ENCODE results near the gene PARP1. TPM values are rescaled to one million over a fixed set of nuclear protein-coding genes. Genes with fewer than 3 reads are reported as not detected.
A peak's percentile ranks its signal among the peaks of the same experiment; 100 is the strongest.

Gene PARP1
- total RNA-seq, 2 experiments from 2014 or later: 532 to 594 TPM

DNA sequence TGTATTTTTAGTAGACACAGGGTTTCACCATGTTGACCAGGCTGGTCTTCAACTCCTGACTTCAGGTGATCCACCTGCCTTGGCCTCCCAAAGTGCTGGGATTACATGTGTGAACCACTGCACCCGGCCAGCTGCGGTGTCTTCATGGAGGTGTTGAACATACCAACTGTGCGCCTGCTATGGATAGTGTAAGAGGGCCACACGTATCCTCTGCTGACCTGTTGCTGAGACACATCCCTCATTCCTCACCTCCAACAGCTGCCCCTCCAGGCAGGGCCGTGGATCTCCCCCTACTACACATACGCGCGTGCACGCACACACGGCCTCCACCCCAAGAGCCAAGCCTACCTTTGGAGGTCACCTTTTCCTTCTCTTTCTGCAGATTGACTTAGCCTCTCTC, 48.0 kb upstream of the PARP1 start:
- Histone ChIP-seq H3K36me3 (ENCODE audit: insufficient read depth, low read length) (no peaks in the 10 kb centered on the region; the same call in 1 of the 2 replicates), H3K27ac (ENCODE audit: low read depth, low read length, poor library complexity, severe bottlenecking) (no peak overlapping the region), H3K4me1 (ENCODE audit: insufficient read depth, low read length, poor library complexity, severe bottlenecking) (peaks cover 21% of the 10 kb centered on the region), H4K20me1 (ENCODE audit: insufficient read depth, low read length) (no peaks in the 10 kb centered on the region), H3K9me2 (ENCODE audit: insufficient read depth, low read length) (no peaks in the 10 kb centered on the region), H3K79me2 (ENCODE audit: insufficient read depth, low read depth, low read length) (no peaks in the 10 kb centered on the region), H3K4me2 (ENCODE audit: low read length) (no peak overlapping the region), H3K9me3 (ENCODE audit: low read length) (no peaks in the 10 kb centered on the region), H2AFZ (ENCODE audit: low read length) (no peak overlapping the region), H3K4me3 (ENCODE audit: low read depth, low read length, poor library complexity, severe bottlenecking) (no peak overlapping the region)
- ChIA-PET POLR2A (interaction anchor here (0.5 kb wide), 2 partner anchors 8 to 347 kb away, joined by 3 to 5 read pairs; no protein-coding TSS in a partner anchor), CTCF (ENCODE audit: unreplicated experiment) (no interaction called here)
- intact Hi-C loops (cut with micrococcal nuclease; ENCODE audit: unreplicated experiment): no loop called here
- BruUV-seq (replicated peaks): no TSS peak
- no peak for DNase-seq (ENCODE audit: low spot score)
- TF ChIP-seq EZH2phosphoT487 (IDR thresholded peaks at IDR 0.05; ENCODE audit: borderline replicate concordance, low read depth, low read length): no peak
- TF ChIP-seq, protein P1, sequence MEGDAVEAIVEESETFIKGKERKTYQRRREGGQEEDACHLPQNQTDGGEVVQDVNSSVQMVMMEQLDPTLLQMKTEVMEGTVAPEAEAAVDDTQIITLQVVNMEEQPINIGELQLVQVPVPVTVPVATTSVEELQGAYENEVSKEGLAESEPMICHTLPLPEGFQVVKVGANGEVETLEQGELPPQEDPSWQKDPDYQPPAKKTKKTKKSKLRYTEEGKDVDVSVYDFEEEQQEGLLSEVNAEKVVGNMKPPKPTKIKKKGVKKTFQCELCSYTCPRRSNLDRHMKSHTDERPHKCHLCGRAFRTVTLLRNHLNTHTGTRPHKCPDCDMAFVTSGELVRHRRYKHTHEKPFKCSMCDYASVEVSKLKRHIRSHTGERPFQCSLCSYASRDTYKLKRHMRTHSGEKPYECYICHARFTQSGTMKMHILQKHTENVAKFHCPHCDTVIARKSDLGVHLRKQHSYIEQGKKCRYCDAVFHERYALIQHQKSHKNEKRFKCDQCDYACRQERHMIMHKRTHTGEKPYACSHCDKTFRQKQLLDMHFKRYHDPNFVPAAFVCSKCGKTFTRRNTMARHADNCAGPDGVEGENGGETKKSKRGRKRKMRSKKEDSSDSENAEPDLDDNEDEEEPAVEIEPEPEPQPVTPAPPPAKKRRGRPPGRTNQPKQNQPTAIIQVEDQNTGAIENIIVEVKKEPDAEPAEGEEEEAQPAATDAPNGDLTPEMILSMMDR (conservative IDR thresholded peaks at IDR 0.05; ENCODE audit: low read length): no peak

DNA sequence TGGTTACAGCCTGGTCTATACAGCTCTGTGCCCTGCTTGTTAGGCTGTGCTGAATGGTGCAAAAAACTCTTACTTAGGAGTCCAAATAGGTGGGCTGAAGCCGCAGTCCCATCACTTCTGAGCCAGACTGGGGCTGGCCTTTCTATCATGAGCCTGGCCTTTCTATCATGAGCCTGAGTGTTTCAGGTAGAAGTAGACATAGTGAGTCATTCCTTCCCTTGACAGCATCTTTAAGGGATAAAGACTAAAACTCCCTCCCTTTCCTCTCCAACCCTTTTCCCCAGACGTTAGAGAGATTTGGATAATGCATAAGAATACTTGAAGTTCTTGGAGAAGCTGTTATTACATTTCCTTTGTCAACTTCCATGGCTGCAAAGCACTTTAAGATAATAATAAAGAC, 46.5 kb upstream of the PARP1 start:
- TF ChIP-seq, protein P1 (conservative IDR thresholded peaks at IDR 0.05; ENCODE audit: low read length): no peak
- TF ChIP-seq EZH2phosphoT487 (IDR thresholded peaks at IDR 0.05; ENCODE audit: borderline replicate concordance, low read depth, low read length): no peak
- intact Hi-C loops (cut with micrococcal nuclease; ENCODE audit: unreplicated experiment): no loop called here
- Histone ChIP-seq H3K79me2 (ENCODE audit: insufficient read depth, low read depth, low read length) (no peaks in the 10 kb centered on the region), H3K9me3 (ENCODE audit: low read length) (no peaks in the 10 kb centered on the region), H3K36me3 (ENCODE audit: insufficient read depth, low read length) (no peaks in the 10 kb centered on the region; the same call in 1 of the 2 replicates), H2AFZ (ENCODE audit: low read length) (peak overlapping the region; percentile 52; the same call in 1 of the 2 replicates), H3K4me1 (ENCODE audit: insufficient read depth, low read length, poor library complexity, severe bottlenecking) (peaks cover 25% of the 10 kb centered on the region), H3K4me2 (ENCODE audit: low read length) (peak overlapping the region; percentile 37; the same call in 1 of the 2 replicates), H4K20me1 (ENCODE audit: insufficient read depth, low read length) (no peaks in the 10 kb centered on the region), H3K27ac (ENCODE audit: low read depth, low read length, poor library complexity, severe bottlenecking) (no peak overlapping the region), H3K9me2 (ENCODE audit: insufficient read depth, low read length) (no peaks in the 10 kb centered on the region), H3K4me3 (ENCODE audit: low read depth, low read length, poor library complexity, severe bottlenecking) (no peak overlapping the region)
- BruUV-seq (replicated peaks): no TSS peak
- ChIA-PET CTCF (ENCODE audit: unreplicated experiment) (no interaction called here), POLR2A (no interaction called here)
- DNase-seq (ENCODE audit: low spot score): no peak

DNA sequence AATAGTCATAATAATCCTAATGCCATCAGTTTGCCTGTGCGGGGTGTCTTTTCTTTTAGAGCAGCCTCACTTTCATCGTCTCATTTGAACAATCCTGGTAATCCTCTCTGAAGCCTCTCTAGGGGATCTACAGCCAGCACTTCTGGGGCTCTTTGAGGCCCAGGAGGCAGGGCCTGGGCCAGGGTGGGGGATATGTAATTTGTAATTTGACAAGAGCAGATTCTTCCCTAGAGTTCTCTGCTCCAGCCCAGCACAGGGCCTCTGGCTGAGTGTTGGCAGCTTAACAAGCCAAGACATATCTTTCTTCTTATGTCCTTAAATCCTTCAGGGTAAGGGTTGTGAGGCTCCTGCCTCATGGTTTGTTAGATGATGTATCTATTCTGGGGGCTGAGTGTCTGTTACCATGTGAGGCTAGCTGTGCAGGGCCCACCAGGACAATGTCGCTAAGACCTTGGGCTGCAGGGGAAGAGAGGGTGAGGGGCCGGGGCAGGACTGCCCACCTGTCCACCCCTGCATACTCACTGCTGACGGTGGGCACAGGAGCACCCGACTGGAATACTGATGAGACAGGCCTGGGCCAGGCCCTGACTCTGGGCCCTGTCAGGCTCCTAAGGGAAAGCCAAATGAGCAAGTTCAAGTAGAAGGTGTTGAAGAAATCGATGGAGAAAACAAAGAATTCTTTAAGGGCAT, 45.3 kb upstream of the PARP1 start:
- TF ChIP-seq, protein P1 (conservative IDR thresholded peaks at IDR 0.05; ENCODE audit: low read length): no peak
- no peak for TF ChIP-seq EZH2phosphoT487 (IDR thresholded peaks at IDR 0.05; ENCODE audit: borderline replicate concordance, low read depth, low read length)

More for the DNA sequence above, 45.3 kb upstream of the PARP1 start:
- Histone ChIP-seq H3K9me3 (ENCODE audit: low read length) (no peaks in the 10 kb centered on the region), H3K9me2 (ENCODE audit: insufficient read depth, low read length) (no peaks in the 10 kb centered on the region), H3K36me3 (ENCODE audit: insufficient read depth, low read length) (no peaks in the 10 kb centered on the region), H4K20me1 (ENCODE audit: insufficient read depth, low read length) (no peaks in the 10 kb centered on the region), H3K4me2 (ENCODE audit: low read length) (no peak overlapping the region), H2AFZ (ENCODE audit: low read length) (peak overlapping the region; percentile 52; the same call in 1 of the 2 replicates), H3K27ac (ENCODE audit: low read depth, low read length, poor library complexity, severe bottlenecking) (no peak overlapping the region), H3K79me2 (ENCODE audit: insufficient read depth, low read depth, low read length) (no peaks in the 10 kb centered on the region), H3K4me1 (ENCODE audit: insufficient read depth, low read length, poor library complexity, severe bottlenecking) (peaks cover 25% of the 10 kb centered on the region), H3K4me3 (ENCODE audit: low read depth, low read length, poor library complexity, severe bottlenecking) (no peak overlapping the region)
- no peak for DNase-seq (ENCODE audit: low spot score)
- ChIA-PET CTCF (ENCODE audit: unreplicated experiment) (interaction anchor here (0.7 kb wide), 1 partner anchor 8 kb away, joined by 3 read pairs; no protein-coding TSS in a partner anchor), POLR2A (interaction anchor here (1.0 kb wide), 2 partner anchors 8 to 45 kb away, joined by 3 to 4 read pairs; partner anchors contain the start of gene PARP1)
- no TSS peak for BruUV-seq (replicated peaks)
- intact Hi-C loops (cut with micrococcal nuclease; ENCODE audit: unreplicated experiment): no loop called here
